Osteocyte (in vitro differentiated cells): ENCODE measurements around the gene TRPM3. TPM values are rescaled to one million over a fixed set of nuclear protein-coding genes. Genes with fewer than 3 reads are reported as not detected.

Experiments used
- DNase-seq: peaks from one replicate; pipeline ENCODE4 v3.0.0; 2021; ENCODE audit warnings: mixed read lengths; ENCODE audit not compliant: unreplicated experiment; ENCODE audit errors: extremely low spot score
- H3K27ac Mint-ChIP-seq: one replicate; pipeline ENCODE4 v1.8.0; 2021; ENCODE audit warnings: mild to moderate bottlenecking, mixed read lengths; ENCODE audit not compliant: unreplicated experiment
- H3K27me3 Mint-ChIP-seq: one replicate; pipeline ENCODE4 v1.8.0; 2021; ENCODE audit warnings: mixed read lengths; ENCODE audit not compliant: unreplicated experiment
- H3K36me3 Mint-ChIP-seq: one replicate; pipeline ENCODE4 v1.8.0; 2021; ENCODE audit warnings: mixed read lengths; ENCODE audit not compliant: unreplicated experiment
- H3K4me1 Mint-ChIP-seq: one replicate; pipeline ENCODE4 v1.8.0; 2021; ENCODE audit warnings: mixed read lengths; ENCODE audit not compliant: unreplicated experiment
- H3K4me3 Mint-ChIP-seq: one replicate; pipeline ENCODE4 v1.8.0; 2021; ENCODE audit warnings: mild to moderate bottlenecking, moderate library complexity, mixed read lengths; ENCODE audit not compliant: unreplicated experiment
- H3K9me3 Mint-ChIP-seq: one replicate; pipeline ENCODE4 v1.8.0; 2021; ENCODE audit warnings: mixed read lengths; ENCODE audit not compliant: unreplicated experiment
- CTCF ChIP-seq: fragments of 200-600 bp; sonication (generic); IDR thresholded peaks from 2 replicates; pipeline ENCODE4 v1.5.0; 2021; ENCODE audit warnings: antibody characterized with exemption, mild to moderate bottlenecking, moderate library complexity
- total RNA-seq: library from RNA; stranded (reverse); gene quantifications from 2 replicates; pipeline ENCODE4 v1.2.1, GENCODE V29; 2021

TRPM3 gene
- total RNA-seq, 1 donor from 2014 or later, result 0.05 TPM

GRCh38 chr9:71052287-71052686 is 69.1 kb downstream of the TRPM3 start:
- H3K4me1 Mint-ChIP-seq, result no peaks in the 10 kb centered on the region
- H3K27ac Mint-ChIP-seq, result no peak overlapping the region
- H3K36me3 Mint-ChIP-seq, result no peaks in the 10 kb centered on the region
- TF ChIP-seq CTCF, result no peak
- no peaks in the 10 kb centered on the region for H3K9me3 Mint-ChIP-seq
- no peak overlapping the region for H3K4me3 Mint-ChIP-seq
- no peak for DNase-seq
- H3K27me3 Mint-ChIP-seq, result peaks cover 6% of the 10 kb centered on the region

GRCh38 chr9:71048280-71048679 is 73.1 kb downstream of the TRPM3 start:
- DNase-seq, result no peak
- H3K27me3 Mint-ChIP-seq, result peaks cover 5% of the 10 kb centered on the region
- no peaks in the 10 kb centered on the region for H3K4me1 Mint-ChIP-seq
- H3K36me3 Mint-ChIP-seq, result no peaks in the 10 kb centered on the region
- TF ChIP-seq CTCF, result no peak
- H3K4me3 Mint-ChIP-seq, result no peak overlapping the region
- no peak overlapping the region for H3K27ac Mint-ChIP-seq
- H3K9me3 Mint-ChIP-seq, result no peaks in the 10 kb centered on the region

GRCh38 chr9:71042448-71042990 is 78.9 kb downstream of the TRPM3 start:
- H3K9me3 Mint-ChIP-seq, result no peaks in the 10 kb centered on the region
- H3K27ac Mint-ChIP-seq, result no peak overlapping the region
- H3K4me1 Mint-ChIP-seq, result no peaks in the 10 kb centered on the region
- peaks cover 12% of the 10 kb centered on the region for H3K27me3 Mint-ChIP-seq
- H3K4me3 Mint-ChIP-seq, result no peak overlapping the region
- H3K36me3 Mint-ChIP-seq, result no peaks in the 10 kb centered on the region
- no peak for DNase-seq
- no peak for TF ChIP-seq CTCF

- H3K27ac Mint-ChIP-seq, result no peak overlapping the region
- TF ChIP-seq CTCF, result no peak
- no peak overlapping the region for H3K4me3 Mint-ChIP-seq
- no peaks in the 10 kb centered on the region for H3K9me3 Mint-ChIP-seq
- no peaks in the 10 kb centered on the region for H3K4me1 Mint-ChIP-seq
- peaks cover 19% of the 10 kb centered on the region for H3K27me3 Mint-ChIP-seq
- DNase-seq, result no peak
- no peaks in the 10 kb centered on the region for H3K36me3 Mint-ChIP-seq
Measured at GRCh38 chr9:71037521-71037920, 83.9 kb downstream of the TRPM3 start.

- Mint-ChIP-seq H3K4me1 (no peaks in the 10 kb centered on the region), H3K36me3 (no peaks in the 10 kb centered on the region), H3K4me3 (no peak overlapping the region), H3K27ac (no peak overlapping the region), H3K9me3 (no peaks in the 10 kb centered on the region), H3K27me3 (peaks cover 19% of the 10 kb centered on the region)
- no peak for TF ChIP-seq CTCF
- no peak for DNase-seq
Measured at GRCh38 chr9:71036501-71036900, 84.9 kb downstream of the TRPM3 start.
